Smooth muscle cell (in vitro differentiated cells): ENCODE data around the gene DNAJC7. TPM values are rescaled to one million over a fixed set of nuclear protein-coding genes. Genes with fewer than 3 reads are reported as not detected.

Source experiments
- DNase-seq: peaks from one replicate; lab custom pipeline; 2025; ENCODE audit not compliant: unreplicated experiment; lab: John Stamatoyannopoulos, UW
- H2AFZ ChIP-seq: fragments of 200-600 bp; sonication (generic); 2 replicates; pipeline ENCODE4 v1.6.0; 2016; ENCODE audit warnings: antibody characterized with exemption, low read depth, mild to moderate bottlenecking
- H3F3A ChIP-seq: fragments of 200-600 bp; sonication (generic); 2 replicates; pipeline ENCODE4 v1.6.0; 2017; ENCODE audit warnings: antibody characterized with exemption, low read depth
- H3K27ac ChIP-seq: fragments of 200-600 bp; sonication (generic); 2 replicates; pipeline ENCODE4 v1.5.1; 2016; ENCODE audit warnings: low read depth, mild to moderate bottlenecking
- H3K27me3 ChIP-seq: fragments of 200-600 bp; sonication (generic); 2 replicates; pipeline ENCODE4 v1.6.1; 2016; ENCODE audit warnings: low read depth, mild to moderate bottlenecking
- H3K36me3 ChIP-seq: fragments of 200-600 bp; sonication (generic); 2 replicates; pipeline ENCODE4 v1.5.1; 2016; ENCODE audit warnings: low read depth
- H3K4me1 ChIP-seq: fragments of 200-600 bp; sonication (generic); 2 replicates; pipeline ENCODE4 v1.5.1; 2016; ENCODE audit warnings: low read depth
- H3K4me2 ChIP-seq: fragments of 200-600 bp; sonication (generic); 2 replicates; pipeline ENCODE4 v1.6.0; 2016; ENCODE audit warnings: mild to moderate bottlenecking
- H3K4me3 ChIP-seq: fragments of 200-600 bp; sonication (generic); 2 replicates; pipeline ENCODE4 v1.5.1; 2016; ENCODE audit warnings: mild to moderate bottlenecking
- H3K79me2 ChIP-seq: fragments of 200-600 bp; sonication (generic); 2 replicates; pipeline ENCODE4 v1.6.0; 2016; ENCODE audit warnings: low read depth, mild to moderate bottlenecking
- H3K9ac ChIP-seq: fragments of 200-600 bp; sonication (generic); 2 replicates; pipeline ENCODE4 v1.6.0; 2016; ENCODE audit warnings: low read depth
- H3K9me3 ChIP-seq: fragments of 200-600 bp; sonication (generic); replicated peaks from 2 replicates; pipeline ENCODE4 v1.5.1; 2016; ENCODE audit warnings: low read depth
- H4K20me1 ChIP-seq: fragments of 200-600 bp; sonication (generic); 2 replicates; pipeline ENCODE4 v1.6.0; 2016; ENCODE audit warnings: low read depth
- WGBS: methylation state at CpG from one replicate; pipeline ENCODE4 v1.1.7; 2016; ENCODE audit warnings: low lambda C conversion rate; 5-methylcytosine and 5-hydroxymethylcytosine counted together
- polyA plus RNA-seq: library from polyadenylated mRNA; unstranded; fragments of >200 nt; fragmentation: Nextera tagmentation; extraction: Ambion mirVana; gene quantifications from 2 replicates; pipeline ENCODE4 v1.2.1, GENCODE V29; 2016
- total RNA-seq: library from RNA; depleted of rRNA; stranded (reverse); fragments of >200 nt; gene quantifications from 2 replicates; pipeline ENCODE4 v1.2.3, GENCODE V29; 2014
- TF ChIP-seq, protein P1 (sequence below): fragments of 200-600 bp; sonication (generic); IDR thresholded peaks from 2 replicates; pipeline ENCODE4 v1.5.1; 2017; ENCODE audit warnings: borderline replicate concordance, mild to moderate bottlenecking, antibody characterized with exemption; ENCODE audit not compliant: insufficient read depth, poor library complexity, severe bottlenecking

The DNAJC7 gene
- total and polyA plus RNA-seq, 2 experiments from 2014 or later, result 44.5 to 44.7 TPM

DNA sequence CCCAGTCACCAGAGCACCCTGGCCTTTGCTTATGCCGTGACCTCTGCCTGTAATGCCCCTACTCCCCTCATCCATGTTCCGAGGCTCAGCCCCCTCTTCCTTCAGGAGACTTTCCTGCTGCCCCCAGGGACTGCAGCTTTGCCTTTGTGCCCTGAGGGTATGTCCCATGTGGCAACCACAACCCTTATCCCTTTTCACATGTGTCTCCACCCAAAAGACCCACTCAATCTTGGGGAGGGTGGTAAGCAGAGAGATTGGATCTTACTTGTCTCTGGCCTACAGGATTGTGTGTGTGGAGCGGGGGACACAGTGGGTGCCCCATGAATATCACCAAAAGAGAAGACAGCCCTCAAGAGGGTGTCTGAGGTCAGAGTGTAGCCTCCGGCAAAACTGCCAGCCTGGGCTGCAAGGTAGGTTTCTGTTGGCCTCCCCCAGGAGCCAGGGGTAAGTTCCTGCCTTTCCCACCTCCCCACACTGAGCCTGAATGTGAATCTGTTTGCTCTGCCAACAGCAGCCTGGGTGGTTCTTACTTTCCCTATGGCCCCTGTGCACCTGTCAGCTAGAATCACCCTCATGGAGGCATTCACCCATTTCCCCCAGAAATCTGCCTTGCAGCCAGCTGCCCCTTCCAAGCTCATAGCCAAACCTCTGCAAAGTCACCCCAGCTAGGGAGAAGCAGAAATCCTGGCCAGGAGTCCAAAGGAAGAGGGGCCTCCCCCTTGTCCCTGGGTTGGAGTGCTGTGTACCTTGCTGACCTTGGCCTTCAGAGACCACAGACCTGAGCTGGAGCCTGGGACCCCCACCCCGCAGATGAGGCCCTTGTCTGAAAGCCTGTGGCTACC, 44.6 kb upstream of the DNAJC7 start:
- H3K79me2 ChIP-seq, result no peaks in the 10 kb centered on the region
- DNase-seq, result no peak
- H3K4me2 ChIP-seq, result no peak overlapping the region
- H3F3A ChIP-seq, result no peaks in the 10 kb centered on the region
- 66% methylated on average over 5 of the region's 5 CpGs for WGBS
- H3K27ac ChIP-seq, result no peak overlapping the region
- H3K36me3 ChIP-seq, result no peaks in the 10 kb centered on the region
- H3K4me1 ChIP-seq, result no peaks in the 10 kb centered on the region
- H2AFZ ChIP-seq, result no peak overlapping the region
- no peaks in the 10 kb centered on the region for H3K9me3 ChIP-seq
- no peaks in the 10 kb centered on the region for H4K20me1 ChIP-seq
- H3K9ac ChIP-seq, result no peak overlapping the region
- no peaks in the 10 kb centered on the region for H3K27me3 ChIP-seq
- H3K4me3 ChIP-seq, result no peak overlapping the region
- TF ChIP-seq, protein P1, sequence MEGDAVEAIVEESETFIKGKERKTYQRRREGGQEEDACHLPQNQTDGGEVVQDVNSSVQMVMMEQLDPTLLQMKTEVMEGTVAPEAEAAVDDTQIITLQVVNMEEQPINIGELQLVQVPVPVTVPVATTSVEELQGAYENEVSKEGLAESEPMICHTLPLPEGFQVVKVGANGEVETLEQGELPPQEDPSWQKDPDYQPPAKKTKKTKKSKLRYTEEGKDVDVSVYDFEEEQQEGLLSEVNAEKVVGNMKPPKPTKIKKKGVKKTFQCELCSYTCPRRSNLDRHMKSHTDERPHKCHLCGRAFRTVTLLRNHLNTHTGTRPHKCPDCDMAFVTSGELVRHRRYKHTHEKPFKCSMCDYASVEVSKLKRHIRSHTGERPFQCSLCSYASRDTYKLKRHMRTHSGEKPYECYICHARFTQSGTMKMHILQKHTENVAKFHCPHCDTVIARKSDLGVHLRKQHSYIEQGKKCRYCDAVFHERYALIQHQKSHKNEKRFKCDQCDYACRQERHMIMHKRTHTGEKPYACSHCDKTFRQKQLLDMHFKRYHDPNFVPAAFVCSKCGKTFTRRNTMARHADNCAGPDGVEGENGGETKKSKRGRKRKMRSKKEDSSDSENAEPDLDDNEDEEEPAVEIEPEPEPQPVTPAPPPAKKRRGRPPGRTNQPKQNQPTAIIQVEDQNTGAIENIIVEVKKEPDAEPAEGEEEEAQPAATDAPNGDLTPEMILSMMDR, result no peak

DNA sequence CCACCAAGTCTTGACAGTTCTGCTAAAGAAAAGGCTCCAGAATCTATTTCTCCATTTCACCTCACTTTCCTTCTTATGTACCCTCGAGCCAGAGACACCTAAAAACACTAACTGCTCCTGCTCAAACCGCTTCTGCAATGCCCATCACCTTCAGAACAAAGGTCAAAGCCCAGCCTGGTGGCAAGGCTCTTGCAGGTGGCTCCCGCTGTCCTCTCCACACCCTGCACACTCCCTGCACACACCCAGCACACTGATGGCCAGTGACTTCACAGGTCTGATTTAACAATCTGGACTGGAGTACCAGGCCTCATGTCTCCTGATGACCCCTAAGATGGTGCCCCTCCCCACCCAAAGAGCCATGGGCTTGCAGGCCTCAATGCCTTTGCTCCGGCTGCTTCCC, 43.0 kb upstream of the DNAJC7 start:
- Histone ChIP-seq H3F3A (no peaks in the 10 kb centered on the region), H3K79me2 (no peaks in the 10 kb centered on the region), H3K4me3 (no peak overlapping the region), H2AFZ (no peak overlapping the region), H3K9me3 (no peaks in the 10 kb centered on the region), H3K9ac (no peak overlapping the region), H3K27me3 (no peaks in the 10 kb centered on the region), H3K36me3 (no peaks in the 10 kb centered on the region), H3K4me2 (no peak overlapping the region), H4K20me1 (no peaks in the 10 kb centered on the region), H3K27ac (no peak overlapping the region), H3K4me1 (peaks cover 5% of the 10 kb centered on the region)
- DNase-seq, result no peak
- WGBS, result 93% methylated on average over 4 of the region's 4 CpGs
- TF ChIP-seq, protein P1, result no peak

DNA sequence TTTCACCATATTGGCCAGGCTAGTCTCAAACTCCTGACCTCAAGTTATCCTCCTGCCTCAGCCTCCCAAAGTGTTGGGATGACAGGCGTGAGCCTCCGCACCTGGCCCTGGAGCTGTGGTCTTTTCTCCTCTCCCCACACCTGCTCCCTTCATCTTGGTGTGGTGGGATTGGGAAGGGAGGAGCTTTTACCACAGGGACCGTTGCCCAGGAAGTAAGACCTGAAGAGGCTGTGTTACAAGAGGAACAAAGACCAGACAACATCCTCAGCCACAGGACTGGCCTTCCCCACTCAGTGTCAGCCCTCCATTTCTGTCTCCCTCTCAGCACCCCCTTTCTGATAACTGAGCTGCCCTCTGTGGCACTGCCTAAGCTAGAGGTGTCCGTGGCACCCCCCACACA, 42.6 kb upstream of the DNAJC7 start:
- no peaks in the 10 kb centered on the region for H3K27me3 ChIP-seq
- TF ChIP-seq, protein P1, result no peak
- peaks cover 8% of the 10 kb centered on the region for H3K4me1 ChIP-seq
- no peak overlapping the region for H3K9ac ChIP-seq
- no peak for DNase-seq
- WGBS, result 87% methylated on average over 4 of the region's 4 CpGs
- no peaks in the 10 kb centered on the region for H3K79me2 ChIP-seq
- H2AFZ ChIP-seq, result no peak overlapping the region
- H3F3A ChIP-seq, result no peaks in the 10 kb centered on the region
- H3K9me3 ChIP-seq, result no peaks in the 10 kb centered on the region
- no peaks in the 10 kb centered on the region for H4K20me1 ChIP-seq
- no peaks in the 10 kb centered on the region for H3K36me3 ChIP-seq
- H3K27ac ChIP-seq, result no peak overlapping the region
- H3K4me3 ChIP-seq, result no peak overlapping the region
- no peak overlapping the region for H3K4me2 ChIP-seq

DNA sequence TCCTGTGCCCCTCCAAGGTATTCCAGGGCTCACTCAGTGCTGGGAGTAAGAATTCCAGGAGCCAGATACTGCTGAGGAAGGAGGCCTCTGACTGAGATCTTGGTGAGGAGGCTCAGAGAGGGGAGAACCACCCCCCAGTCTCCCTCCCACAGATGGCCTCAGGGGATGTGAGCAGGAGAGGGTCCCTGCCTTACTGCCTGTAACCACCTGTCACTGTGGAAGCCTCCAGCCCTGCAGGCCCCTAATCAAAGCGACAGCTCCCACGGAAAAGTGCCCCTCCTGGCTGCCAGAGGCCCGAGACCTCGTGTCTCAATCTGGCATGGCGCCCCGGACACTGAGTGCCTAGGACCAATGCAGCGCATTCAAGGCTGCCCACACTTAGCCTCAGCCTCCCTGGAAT, 40.8 kb upstream of the DNAJC7 start:
- H2AFZ ChIP-seq, result no peak overlapping the region
- WGBS, result 90% methylated on average over 7 of the region's 7 CpGs
- H3K36me3 ChIP-seq, result no peaks in the 10 kb centered on the region
- no peak overlapping the region for H3K9ac ChIP-seq
- DNase-seq, result no peak
- TF ChIP-seq, protein P1, result no peak
- H3K27me3 ChIP-seq, result peaks cover 6% of the 10 kb centered on the region
- H3F3A ChIP-seq, result no peaks in the 10 kb centered on the region
- H3K4me1 ChIP-seq, result peaks cover 8% of the 10 kb centered on the region
- H3K79me2 ChIP-seq, result no peaks in the 10 kb centered on the region
- no peak overlapping the region for H3K27ac ChIP-seq
- no peaks in the 10 kb centered on the region for H3K9me3 ChIP-seq
- no peaks in the 10 kb centered on the region for H4K20me1 ChIP-seq
- H3K4me3 ChIP-seq, result no peak overlapping the region
- H3K4me2 ChIP-seq, result no peak overlapping the region
